ENCODE measurements around the gene FXR2. TPM values are rescaled to one million over a fixed set of nuclear protein-coding genes. Genes with fewer than 3 reads are reported as not detected.
A peak's percentile ranks its signal among the peaks of the same experiment; 100 is the strongest.

Gene FXR2
- polyA plus RNA-seq, 1 donor from 2014 or later, result 118 TPM

DNA sequence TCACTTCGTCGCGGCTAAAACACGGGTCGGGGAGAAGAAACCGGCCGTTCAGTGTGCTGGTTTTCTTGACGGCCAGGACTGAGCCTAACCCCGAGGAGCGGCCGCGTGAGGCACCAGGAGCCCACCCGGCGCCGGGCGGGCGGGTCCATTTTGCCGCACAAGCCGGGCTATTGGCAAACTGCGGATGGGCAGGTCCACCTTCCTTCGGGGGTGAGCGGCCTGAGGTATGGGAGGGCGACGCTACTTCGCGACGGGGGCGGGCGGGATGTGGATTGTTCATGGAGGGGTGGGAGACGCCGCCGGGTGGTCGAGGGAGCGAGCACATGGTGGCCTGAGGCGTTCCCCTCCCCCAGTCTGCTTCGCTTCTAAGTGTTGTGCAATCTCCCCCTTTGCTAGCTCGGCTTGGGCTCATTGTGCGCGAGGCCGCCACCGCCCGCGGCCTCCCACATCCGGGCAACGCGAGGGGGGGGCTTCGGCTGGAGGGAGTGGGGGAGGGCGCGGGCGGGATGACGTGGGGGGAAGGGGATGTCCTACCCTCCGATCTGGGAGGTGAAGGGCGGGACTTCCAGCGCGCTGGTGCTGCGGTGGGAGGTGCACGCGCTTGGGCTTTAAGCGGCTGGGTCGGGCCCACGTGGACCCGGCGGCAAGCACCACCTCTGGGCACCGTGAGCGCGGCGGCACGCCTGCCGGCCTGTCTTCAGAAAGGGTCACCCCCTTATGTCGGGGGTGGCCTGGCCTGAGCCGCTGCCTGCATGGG lies 41.2 kb downstream of the FXR2 start:
- Histone ChIP-seq H4K20me1 (ENCODE audit: insufficient read depth) (peaks cover 30% of the 10 kb centered on the region), H3K9ac (ENCODE audit: low read length) (peak overlapping the region; percentile 100), H3K79me2 (replicated peaks; ENCODE audit: insufficient read depth, low read length) (peaks cover 35% of the 10 kb centered on the region), H3K36me3 (ENCODE audit: insufficient read depth, low read length) (peaks cover 14% of the 10 kb centered on the region), H3K4me2 (ENCODE audit: low read length) (peak overlapping the region; percentile 94), H3F3A (ENCODE audit: insufficient read depth, low read length, poor library complexity, severe bottlenecking) (no peaks in the 10 kb centered on the region), H2AFZ (ENCODE audit: low read depth, low read length) (peak overlapping the region; percentile 8), H3K4me3 (ENCODE audit: low read length) (peak overlapping the region; percentile 100), H3K9me3 (ENCODE audit: low read length) (no peaks in the 10 kb centered on the region), H3K27me3 (ENCODE audit: insufficient read depth, low read depth, low read length) (no peaks in the 10 kb centered on the region), H3K27ac (ENCODE audit: low read length) (peak overlapping the region; percentile 97), H3K9me2 (ENCODE audit: insufficient read depth, low read length) (no peaks in the 10 kb centered on the region)
- TF ChIP-seq SMC3 (conservative IDR thresholded peaks at IDR 0.05; ENCODE audit: poor library complexity) (no peak), MXI1 (conservative IDR thresholded peaks at IDR 0.05; ENCODE audit: poor library complexity, severe bottlenecking) (peak; percentile 96), POLR2AphosphoS5 (IDR thresholded peaks at IDR 0.05) (peak; percentile 89), RAD21 (conservative IDR thresholded peaks at IDR 0.05) (no peak)

DNA sequence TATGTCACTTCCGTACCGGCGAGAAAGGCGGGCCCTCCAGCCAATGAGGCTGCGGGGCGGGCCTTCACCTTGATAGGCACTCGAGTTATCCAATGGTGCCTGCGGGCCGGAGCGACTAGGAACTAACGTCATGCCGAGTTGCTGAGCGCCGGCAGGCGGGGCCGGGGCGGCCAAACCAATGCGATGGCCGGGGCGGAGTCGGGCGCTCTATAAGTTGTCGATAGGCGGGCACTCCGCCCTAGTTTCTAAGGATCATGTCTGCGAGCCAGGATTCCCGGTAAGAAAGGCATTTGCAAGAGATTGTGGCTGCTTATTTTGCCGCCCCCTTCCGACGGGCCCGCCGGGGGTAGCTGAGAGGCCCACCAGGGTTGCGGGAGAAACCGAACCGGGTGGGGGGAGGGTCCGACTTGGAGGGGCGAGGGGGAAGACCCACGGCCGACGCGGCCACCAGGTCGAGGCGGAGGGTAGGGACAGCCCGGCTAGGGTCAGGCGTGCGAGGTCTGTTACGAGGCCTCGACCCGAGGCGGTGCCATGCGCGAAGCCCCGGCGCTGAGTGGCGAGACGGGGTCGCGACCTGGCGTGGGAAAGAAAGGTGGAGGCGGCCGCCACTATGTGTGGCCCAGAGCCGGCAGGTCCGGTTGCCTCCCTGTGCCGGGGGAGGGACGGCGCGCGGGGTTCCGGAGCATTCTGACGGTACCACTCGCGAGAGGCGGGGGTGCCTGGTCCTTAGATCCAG lies 41.9 kb downstream of the FXR2 start:
- Histone ChIP-seq H3K9me2 (ENCODE audit: insufficient read depth, low read length) (no peaks in the 10 kb centered on the region), H3K27ac (ENCODE audit: low read length) (peak overlapping the region; percentile 97), H3K4me3 (ENCODE audit: low read length) (peak overlapping the region; percentile 100), H3F3A (ENCODE audit: insufficient read depth, low read length, poor library complexity, severe bottlenecking) (no peaks in the 10 kb centered on the region), H3K4me2 (ENCODE audit: low read length) (no peak overlapping the region), H4K20me1 (ENCODE audit: insufficient read depth) (peaks cover 30% of the 10 kb centered on the region), H3K36me3 (ENCODE audit: insufficient read depth, low read length) (peaks cover 14% of the 10 kb centered on the region), H3K79me2 (replicated peaks; ENCODE audit: insufficient read depth, low read length) (peaks cover 35% of the 10 kb centered on the region), H3K9ac (ENCODE audit: low read length) (peak overlapping the region; percentile 100), H3K27me3 (ENCODE audit: insufficient read depth, low read depth, low read length) (no peaks in the 10 kb centered on the region), H2AFZ (ENCODE audit: low read depth, low read length) (peak overlapping the region; percentile 8), H3K9me3 (ENCODE audit: low read length) (no peaks in the 10 kb centered on the region)
- no peak for TF ChIP-seq EZH2 (IDR thresholded peaks at IDR 0.05; ENCODE audit: borderline replicate concordance, insufficient read depth, low read length, poor library complexity, severe bottlenecking)
- TF ChIP-seq POLR2AphosphoS5 (IDR thresholded peaks at IDR 0.05), result peak; percentile 98
- peak; percentile 93 for TF ChIP-seq TAF1 (IDR thresholded peaks at IDR 0.05; ENCODE audit: low read depth)
- TF ChIP-seq, protein P1, sequence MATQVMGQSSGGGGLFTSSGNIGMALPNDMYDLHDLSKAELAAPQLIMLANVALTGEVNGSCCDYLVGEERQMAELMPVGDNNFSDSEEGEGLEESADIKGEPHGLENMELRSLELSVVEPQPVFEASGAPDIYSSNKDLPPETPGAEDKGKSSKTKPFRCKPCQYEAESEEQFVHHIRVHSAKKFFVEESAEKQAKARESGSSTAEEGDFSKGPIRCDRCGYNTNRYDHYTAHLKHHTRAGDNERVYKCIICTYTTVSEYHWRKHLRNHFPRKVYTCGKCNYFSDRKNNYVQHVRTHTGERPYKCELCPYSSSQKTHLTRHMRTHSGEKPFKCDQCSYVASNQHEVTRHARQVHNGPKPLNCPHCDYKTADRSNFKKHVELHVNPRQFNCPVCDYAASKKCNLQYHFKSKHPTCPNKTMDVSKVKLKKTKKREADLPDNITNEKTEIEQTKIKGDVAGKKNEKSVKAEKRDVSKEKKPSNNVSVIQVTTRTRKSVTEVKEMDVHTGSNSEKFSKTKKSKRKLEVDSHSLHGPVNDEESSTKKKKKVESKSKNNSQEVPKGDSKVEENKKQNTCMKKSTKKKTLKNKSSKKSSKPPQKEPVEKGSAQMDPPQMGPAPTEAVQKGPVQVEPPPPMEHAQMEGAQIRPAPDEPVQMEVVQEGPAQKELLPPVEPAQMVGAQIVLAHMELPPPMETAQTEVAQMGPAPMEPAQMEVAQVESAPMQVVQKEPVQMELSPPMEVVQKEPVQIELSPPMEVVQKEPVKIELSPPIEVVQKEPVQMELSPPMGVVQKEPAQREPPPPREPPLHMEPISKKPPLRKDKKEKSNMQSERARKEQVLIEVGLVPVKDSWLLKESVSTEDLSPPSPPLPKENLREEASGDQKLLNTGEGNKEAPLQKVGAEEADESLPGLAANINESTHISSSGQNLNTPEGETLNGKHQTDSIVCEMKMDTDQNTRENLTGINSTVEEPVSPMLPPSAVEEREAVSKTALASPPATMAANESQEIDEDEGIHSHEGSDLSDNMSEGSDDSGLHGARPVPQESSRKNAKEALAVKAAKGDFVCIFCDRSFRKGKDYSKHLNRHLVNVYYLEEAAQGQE (IDR thresholded peaks at IDR 0.05; ENCODE audit: borderline replicate concordance), result peak; percentile 77
- TF ChIP-seq RAD21 (conservative IDR thresholded peaks at IDR 0.05), result no peak
- no peak for TF ChIP-seq SMC3 (conservative IDR thresholded peaks at IDR 0.05; ENCODE audit: poor library complexity)
- peak; percentile 88 for TF ChIP-seq MXI1 (conservative IDR thresholded peaks at IDR 0.05; ENCODE audit: poor library complexity, severe bottlenecking)
- peak; percentile 41 for TF ChIP-seq EP300 (conservative IDR thresholded peaks at IDR 0.05; ENCODE audit: poor library complexity, severe bottlenecking)
- TF ChIP-seq, protein P2, sequence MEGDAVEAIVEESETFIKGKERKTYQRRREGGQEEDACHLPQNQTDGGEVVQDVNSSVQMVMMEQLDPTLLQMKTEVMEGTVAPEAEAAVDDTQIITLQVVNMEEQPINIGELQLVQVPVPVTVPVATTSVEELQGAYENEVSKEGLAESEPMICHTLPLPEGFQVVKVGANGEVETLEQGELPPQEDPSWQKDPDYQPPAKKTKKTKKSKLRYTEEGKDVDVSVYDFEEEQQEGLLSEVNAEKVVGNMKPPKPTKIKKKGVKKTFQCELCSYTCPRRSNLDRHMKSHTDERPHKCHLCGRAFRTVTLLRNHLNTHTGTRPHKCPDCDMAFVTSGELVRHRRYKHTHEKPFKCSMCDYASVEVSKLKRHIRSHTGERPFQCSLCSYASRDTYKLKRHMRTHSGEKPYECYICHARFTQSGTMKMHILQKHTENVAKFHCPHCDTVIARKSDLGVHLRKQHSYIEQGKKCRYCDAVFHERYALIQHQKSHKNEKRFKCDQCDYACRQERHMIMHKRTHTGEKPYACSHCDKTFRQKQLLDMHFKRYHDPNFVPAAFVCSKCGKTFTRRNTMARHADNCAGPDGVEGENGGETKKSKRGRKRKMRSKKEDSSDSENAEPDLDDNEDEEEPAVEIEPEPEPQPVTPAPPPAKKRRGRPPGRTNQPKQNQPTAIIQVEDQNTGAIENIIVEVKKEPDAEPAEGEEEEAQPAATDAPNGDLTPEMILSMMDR (IDR thresholded peaks at IDR 0.05; ENCODE audit: poor library complexity, severe bottlenecking), result peak; percentile 40

All from neural cell (in vitro differentiated cells).